Smooth muscle cell (in vitro differentiated cells): Measurements from ENCODE around the gene RAPGEF5. TPM values are rescaled to one million over a fixed set of nuclear protein-coding genes. Genes with fewer than 3 reads are reported as not detected.

Experiments used
- DNase-seq: peaks from one replicate; lab custom pipeline; 2025; ENCODE audit not compliant: unreplicated experiment; lab: John Stamatoyannopoulos, UW
- H2AFZ ChIP-seq: fragments of 200-600 bp; sonication (generic); 2 replicates; pipeline ENCODE4 v1.6.0; 2016; ENCODE audit warnings: antibody characterized with exemption, low read depth, mild to moderate bottlenecking
- H3F3A ChIP-seq: fragments of 200-600 bp; sonication (generic); 2 replicates; pipeline ENCODE4 v1.6.0; 2017; ENCODE audit warnings: antibody characterized with exemption, low read depth
- H3K27ac ChIP-seq: fragments of 200-600 bp; sonication (generic); 2 replicates; pipeline ENCODE4 v1.5.1; 2016; ENCODE audit warnings: low read depth, mild to moderate bottlenecking
- H3K27me3 ChIP-seq: fragments of 200-600 bp; sonication (generic); 2 replicates; pipeline ENCODE4 v1.6.1; 2016; ENCODE audit warnings: low read depth, mild to moderate bottlenecking
- H3K36me3 ChIP-seq: fragments of 200-600 bp; sonication (generic); 2 replicates; pipeline ENCODE4 v1.5.1; 2016; ENCODE audit warnings: low read depth
- H3K4me1 ChIP-seq: fragments of 200-600 bp; sonication (generic); 2 replicates; pipeline ENCODE4 v1.5.1; 2016; ENCODE audit warnings: low read depth
- H3K4me2 ChIP-seq: fragments of 200-600 bp; sonication (generic); 2 replicates; pipeline ENCODE4 v1.6.0; 2016; ENCODE audit warnings: mild to moderate bottlenecking
- H3K4me3 ChIP-seq: fragments of 200-600 bp; sonication (generic); 2 replicates; pipeline ENCODE4 v1.5.1; 2016; ENCODE audit warnings: mild to moderate bottlenecking
- H3K79me2 ChIP-seq: fragments of 200-600 bp; sonication (generic); 2 replicates; pipeline ENCODE4 v1.6.0; 2016; ENCODE audit warnings: low read depth, mild to moderate bottlenecking
- H3K9ac ChIP-seq: fragments of 200-600 bp; sonication (generic); 2 replicates; pipeline ENCODE4 v1.6.0; 2016; ENCODE audit warnings: low read depth
- H3K9me3 ChIP-seq: fragments of 200-600 bp; sonication (generic); replicated peaks from 2 replicates; pipeline ENCODE4 v1.5.1; 2016; ENCODE audit warnings: low read depth
- H4K20me1 ChIP-seq: fragments of 200-600 bp; sonication (generic); 2 replicates; pipeline ENCODE4 v1.6.0; 2016; ENCODE audit warnings: low read depth
- CTCF ChIP-seq: fragments of 200-600 bp; sonication (generic); IDR thresholded peaks from 2 replicates; pipeline ENCODE4 v1.5.1; 2017; ENCODE audit warnings: borderline replicate concordance, mild to moderate bottlenecking, antibody characterized with exemption; ENCODE audit not compliant: insufficient read depth, poor library complexity, severe bottlenecking
- WGBS: methylation state at CpG from one replicate; pipeline ENCODE4 v1.1.7; 2016; ENCODE audit warnings: low lambda C conversion rate; 5-methylcytosine and 5-hydroxymethylcytosine counted together
- polyA plus RNA-seq: library from polyadenylated mRNA; unstranded; fragments of >200 nt; fragmentation: Nextera tagmentation; extraction: Ambion mirVana; gene quantifications from 2 replicates; pipeline ENCODE4 v1.2.1, GENCODE V29; 2016
- total RNA-seq: library from RNA; depleted of rRNA; stranded (reverse); fragments of >200 nt; gene quantifications from 2 replicates; pipeline ENCODE4 v1.2.3, GENCODE V29; 2014

The RAPGEF5 gene
- total RNA-seq (3.0 and 11.4 TPM in 2 replicates), polyA plus RNA-seq (0.96 TPM in 1 of 2 replicates, not detected in the other)

GRCh38 chr7:22356701-22357310 lies at the start of gene RAPGEF5:
Gene RAPGEF5 (minus strand): TSS chr7:22357154. CDS start chr7:22357060, 94 bp downstream.
- H3K27ac ChIP-seq: no peak within 1 kb of the TSS
- TF ChIP-seq CTCF: no peak
- peaks cover 7% of the 10 kb centered on the region for H3K4me1 ChIP-seq
- peak within 1 kb of the TSS; percentile 85 for H3K4me2 ChIP-seq
- H3K27me3 ChIP-seq: peaks cover 30% of the 10 kb centered on the region
- H3K36me3 ChIP-seq: no peaks in the 10 kb centered on the region
- no peaks in the 10 kb centered on the region for H3F3A ChIP-seq
- H3K79me2 ChIP-seq: no peaks in the 10 kb centered on the region
- H2AFZ ChIP-seq: no peak within 1 kb of the TSS
- no peaks in the 10 kb centered on the region for H3K9me3 ChIP-seq
- H3K9ac ChIP-seq: no peak within 1 kb of the TSS
- 2% methylated on average over 22 of the region's 95 CpGs for WGBS
- peak within 1 kb of the TSS; percentile 46 for H3K4me3 ChIP-seq
- H4K20me1 ChIP-seq: no peaks in the 10 kb centered on the region
- DNase-seq: no peak

GRCh38 chr7:22406715-22407114 lies 49.8 kb upstream of the RAPGEF5 start:
- Histone ChIP-seq H3K4me3 (no peak overlapping the region), H4K20me1 (no peaks in the 10 kb centered on the region), H3K27ac (no peak overlapping the region), H2AFZ (no peak overlapping the region), H3F3A (no peaks in the 10 kb centered on the region), H3K4me2 (no peak overlapping the region), H3K9ac (no peak overlapping the region), H3K9me3 (no peaks in the 10 kb centered on the region), H3K4me1 (peaks cover 2% of the 10 kb centered on the region), H3K79me2 (no peaks in the 10 kb centered on the region), H3K27me3 (no peaks in the 10 kb centered on the region), H3K36me3 (no peaks in the 10 kb centered on the region)
- no peak for TF ChIP-seq CTCF
- DNase-seq: no peak
- WGBS: 95% methylated on average over 4 of the region's 4 CpGs

GRCh38 chr7:22404421-22405023 lies 47.6 kb upstream of the RAPGEF5 start:
- H3K9me3 ChIP-seq: no peaks in the 10 kb centered on the region
- no peak for TF ChIP-seq CTCF
- no peak overlapping the region for H3K4me2 ChIP-seq
- H4K20me1 ChIP-seq: no peaks in the 10 kb centered on the region
- no peak for DNase-seq
- H3K79me2 ChIP-seq: no peaks in the 10 kb centered on the region
- no peak overlapping the region for H3K4me3 ChIP-seq
- H3F3A ChIP-seq: no peaks in the 10 kb centered on the region
- no peaks in the 10 kb centered on the region for H3K36me3 ChIP-seq
- H3K27ac ChIP-seq: no peak overlapping the region
- WGBS: 75% methylated on average over 3 of the region's 3 CpGs
- no peaks in the 10 kb centered on the region for H3K27me3 ChIP-seq
- H2AFZ ChIP-seq: no peak overlapping the region
- no peak overlapping the region for H3K9ac ChIP-seq
- no peaks in the 10 kb centered on the region for H3K4me1 ChIP-seq

GRCh38 chr7:22403344-22403743 lies 46.4 kb upstream of the RAPGEF5 start:
- WGBS: 95% methylated on average over 2 of the region's 2 CpGs

More at GRCh38 chr7:22403344-22403743, 46.4 kb upstream of the RAPGEF5 start:
- DNase-seq: no peak
- H3K4me1 ChIP-seq: no peaks in the 10 kb centered on the region
- H3K36me3 ChIP-seq: no peaks in the 10 kb centered on the region
- no peak for TF ChIP-seq CTCF
- no peak overlapping the region for H3K4me3 ChIP-seq
- H3K4me2 ChIP-seq: no peak overlapping the region
- no peaks in the 10 kb centered on the region for H3K9me3 ChIP-seq
- no peaks in the 10 kb centered on the region for H4K20me1 ChIP-seq
- H2AFZ ChIP-seq: no peak overlapping the region
- no peaks in the 10 kb centered on the region for H3F3A ChIP-seq
- no peaks in the 10 kb centered on the region for H3K79me2 ChIP-seq
- H3K27ac ChIP-seq: no peak overlapping the region
- H3K27me3 ChIP-seq: no peaks in the 10 kb centered on the region
- no peak overlapping the region for H3K9ac ChIP-seq
